Fibroblast of villous mesenchyme (primary cell): ENCODE results near the gene MLXIP. TPM values are rescaled to one million over a fixed set of nuclear protein-coding genes. Genes with fewer than 3 reads are reported as not detected.

Experiments
- DNase-seq: peaks from one replicate; pipeline ENCODE4 v3.0.0-alpha.2; 2010; ENCODE audit warnings: low read depth
- H3K4me3 ChIP-seq: 2 replicates; pipeline ENCODE4 v1.5.1; 2011; ENCODE audit warnings: low read depth, mild to moderate bottlenecking, low read length
- total RNA-seq: library from RNA; depleted of rRNA; stranded (reverse); fragments of >200 nt; gene quantifications from 2 replicates; pipeline ENCODE4 v1.2.3, GENCODE V29; 2012
- TF ChIP-seq, protein P1 (sequence below): IDR thresholded peaks from 2 replicates; pipeline ENCODE4 v1.5.1; 2012; ENCODE audit warnings: low read depth, mild to moderate bottlenecking, low read length; ENCODE audit not compliant: insufficient read depth

MLXIP gene
- total RNA-seq, 1 donor, result 16.4 TPM

DNA sequence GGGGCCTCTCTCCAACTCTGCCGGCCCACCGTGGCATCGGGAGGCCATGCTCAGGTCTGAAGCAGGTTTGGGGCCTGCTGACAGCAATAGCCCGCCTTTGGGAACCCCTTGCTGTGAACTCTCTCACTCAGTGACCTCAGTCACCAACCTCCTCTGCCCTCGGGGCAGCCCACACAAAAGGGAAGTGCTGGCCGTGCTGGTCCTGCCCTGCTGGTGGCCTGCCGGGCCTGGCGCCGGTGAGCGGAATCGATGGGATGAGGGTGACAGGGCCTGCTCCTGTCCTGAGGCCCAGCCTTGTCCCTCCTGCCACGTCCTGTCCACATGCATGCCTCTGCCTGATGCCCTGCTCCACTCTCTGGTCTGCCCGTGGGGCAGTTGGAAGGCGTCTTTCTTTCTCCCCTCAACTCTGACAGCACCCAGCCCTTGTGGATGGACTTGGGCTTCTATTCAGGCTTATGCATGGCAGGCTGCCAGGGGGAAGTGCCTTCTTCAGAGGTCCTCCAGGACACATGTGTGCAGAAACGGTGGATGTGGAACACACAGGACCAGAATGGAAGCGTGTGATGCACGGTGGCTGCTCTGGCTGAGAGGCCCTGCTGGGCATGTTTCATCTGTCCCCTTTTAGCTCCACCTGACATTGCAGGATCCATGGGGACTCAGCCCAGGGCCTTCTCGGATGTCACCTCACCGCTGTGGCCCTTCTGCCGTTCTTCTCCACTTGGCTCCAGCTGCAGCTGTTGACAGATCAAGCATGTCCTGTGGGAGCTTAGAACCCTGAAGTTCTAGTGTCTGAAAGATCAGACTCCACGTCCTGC is 63.6 kb downstream of the MLXIP start:
- TF ChIP-seq, protein P1, sequence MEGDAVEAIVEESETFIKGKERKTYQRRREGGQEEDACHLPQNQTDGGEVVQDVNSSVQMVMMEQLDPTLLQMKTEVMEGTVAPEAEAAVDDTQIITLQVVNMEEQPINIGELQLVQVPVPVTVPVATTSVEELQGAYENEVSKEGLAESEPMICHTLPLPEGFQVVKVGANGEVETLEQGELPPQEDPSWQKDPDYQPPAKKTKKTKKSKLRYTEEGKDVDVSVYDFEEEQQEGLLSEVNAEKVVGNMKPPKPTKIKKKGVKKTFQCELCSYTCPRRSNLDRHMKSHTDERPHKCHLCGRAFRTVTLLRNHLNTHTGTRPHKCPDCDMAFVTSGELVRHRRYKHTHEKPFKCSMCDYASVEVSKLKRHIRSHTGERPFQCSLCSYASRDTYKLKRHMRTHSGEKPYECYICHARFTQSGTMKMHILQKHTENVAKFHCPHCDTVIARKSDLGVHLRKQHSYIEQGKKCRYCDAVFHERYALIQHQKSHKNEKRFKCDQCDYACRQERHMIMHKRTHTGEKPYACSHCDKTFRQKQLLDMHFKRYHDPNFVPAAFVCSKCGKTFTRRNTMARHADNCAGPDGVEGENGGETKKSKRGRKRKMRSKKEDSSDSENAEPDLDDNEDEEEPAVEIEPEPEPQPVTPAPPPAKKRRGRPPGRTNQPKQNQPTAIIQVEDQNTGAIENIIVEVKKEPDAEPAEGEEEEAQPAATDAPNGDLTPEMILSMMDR, result no peak
- no peak overlapping the region for H3K4me3 ChIP-seq
- DNase-seq, result no peak

- DNase-seq, result no peak
- no peak overlapping the region for H3K4me3 ChIP-seq
- TF ChIP-seq, protein P1, result no peak
Measured at GRCh38 chr12:122142857-122143256, 64.3 kb downstream of the MLXIP start.

- no peak overlapping the region for H3K4me3 ChIP-seq
- no peak for DNase-seq
- TF ChIP-seq, protein P1, result no peak
Measured at GRCh38 chr12:122144885-122145284, 66.3 kb downstream of the MLXIP start.

DNA sequence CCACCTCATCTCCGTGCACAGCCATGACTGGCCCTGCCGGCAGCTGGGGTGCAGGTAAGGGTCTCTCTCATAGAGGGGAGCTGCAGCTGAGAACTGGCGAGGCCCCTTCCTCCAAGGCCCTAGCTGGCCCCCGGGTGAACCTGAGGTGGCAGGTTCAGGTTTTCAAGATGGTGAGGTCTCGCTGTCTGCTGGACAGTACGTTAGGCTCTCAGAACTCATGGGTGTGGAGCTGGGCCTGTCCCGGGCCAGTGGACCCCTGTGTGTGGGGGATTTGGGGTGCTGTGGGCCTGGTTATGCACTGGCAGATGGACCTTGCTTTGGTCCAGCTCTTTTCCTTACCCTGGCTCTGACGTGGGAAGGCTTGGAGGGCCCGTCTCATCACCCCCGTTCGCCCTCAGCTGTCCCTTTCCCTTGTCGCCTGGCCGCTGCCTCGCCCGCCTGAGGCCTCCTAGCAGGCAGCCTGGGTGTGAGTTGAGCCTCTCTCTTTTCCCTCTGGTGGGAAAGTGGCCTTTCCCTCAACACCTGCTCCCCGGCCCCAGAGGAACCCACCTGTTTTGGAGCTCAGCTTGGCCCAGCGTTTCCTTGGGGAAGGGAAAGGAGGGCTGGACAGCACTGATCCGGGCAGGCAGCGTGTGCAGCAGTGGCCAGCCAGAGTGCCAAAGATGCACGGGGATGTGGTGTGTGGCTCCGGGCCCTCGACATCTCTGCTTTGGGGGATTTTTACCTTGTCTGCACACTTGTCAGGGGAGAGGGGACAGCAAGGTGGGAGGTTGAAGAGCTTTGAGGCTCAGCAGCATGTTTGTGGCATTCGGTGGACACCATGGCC is 67.2 kb downstream of the MLXIP start:
- H3K4me3 ChIP-seq, result no peak overlapping the region
- DNase-seq, result no peak
- TF ChIP-seq, protein P1, result no peak

DNA sequence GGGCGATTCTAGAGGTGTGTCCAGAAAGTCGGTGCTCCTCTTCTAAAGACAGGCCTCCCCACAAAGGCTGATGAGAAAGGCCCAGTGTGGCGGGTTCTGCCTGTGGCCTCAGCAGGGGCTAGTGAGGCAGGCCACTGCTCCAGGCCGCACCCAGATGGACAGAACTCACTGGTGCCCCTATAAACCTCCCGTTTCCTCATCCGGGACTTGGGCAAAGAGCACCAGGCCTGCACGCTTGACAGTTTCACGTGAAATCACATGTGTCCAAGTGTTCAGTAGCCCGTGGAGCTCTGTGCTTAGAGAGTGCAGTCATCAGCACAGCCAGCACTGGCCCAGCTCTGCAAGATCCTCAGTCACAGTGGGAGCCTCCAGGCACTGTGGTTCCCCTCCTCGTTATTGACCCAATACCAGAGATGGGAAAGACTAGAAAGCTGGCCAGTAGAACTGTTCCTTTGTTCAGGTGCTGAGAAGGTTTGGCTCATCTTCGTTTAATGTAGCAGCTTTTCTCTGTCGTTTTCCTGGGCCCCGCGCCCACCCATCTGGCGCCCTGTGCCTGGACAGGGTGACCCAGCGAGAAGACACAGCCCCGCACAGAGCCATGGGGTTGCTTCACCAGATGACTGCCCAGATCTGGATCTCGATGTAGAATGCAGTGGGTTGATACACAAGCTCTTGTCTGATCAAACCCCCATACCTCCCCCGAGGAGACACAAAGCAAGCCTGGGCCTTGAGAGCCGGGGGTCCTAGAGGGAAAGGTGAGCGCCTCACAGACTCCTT is 69.1 kb downstream of the MLXIP start:
- no peak for DNase-seq
- TF ChIP-seq, protein P1, result no peak
- no peak overlapping the region for H3K4me3 ChIP-seq

DNA sequence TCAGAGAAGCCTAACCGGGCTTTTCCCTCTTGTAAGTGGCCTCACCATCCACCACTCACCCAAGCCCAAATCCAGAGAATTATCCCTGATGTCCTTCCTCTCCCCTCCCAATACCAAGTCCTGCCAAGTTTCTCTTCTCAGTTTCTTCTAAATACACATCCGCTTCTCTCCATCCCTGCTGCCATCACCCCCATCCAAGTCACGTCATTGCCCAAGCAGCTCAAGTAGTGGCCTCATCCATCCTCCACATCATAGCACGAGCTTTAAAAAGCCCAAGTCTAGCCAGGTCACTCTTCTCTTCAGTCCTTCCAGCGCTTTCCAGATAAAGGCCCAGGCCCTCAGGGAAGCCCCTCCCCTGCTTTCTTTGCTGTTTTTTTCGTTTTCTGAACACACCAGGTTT is 70.1 kb downstream of the MLXIP start:
- H3K4me3 ChIP-seq, result no peak overlapping the region
- TF ChIP-seq, protein P1, result no peak
- no peak for DNase-seq
